H1 (cell line): Measurements from ENCODE around the gene XPO6. TPM values are rescaled to one million over a fixed set of nuclear protein-coding genes. Genes with fewer than 3 reads are reported as not detected.

Experiments used
- CREB1 ChIP-seq: IDR thresholded peaks from 2 replicates; pipeline ENCODE4 v1.6.1; 2012; ENCODE audit warnings: inconsistent platforms
- CTBP2 ChIP-seq: IDR thresholded peaks from 2 replicates; pipeline ENCODE4 v1.7.0; 2011; ENCODE audit warnings: borderline replicate concordance, mild to moderate bottlenecking, moderate library complexity, mixed read lengths, low read length; ENCODE audit not compliant: insufficient read depth, insufficient read length
- EP300 ChIP-seq, 2 experiments: IDR thresholded peaks; 1 replicate in 1 of 2; 2 replicates in 1 of 2; pipeline ENCODE4 v1.6.1; 2011 to 2012; ENCODE audit warnings: low read depth in 2 of 2, low read length in 2 of 2, mild to moderate bottlenecking in 2 of 2, borderline replicate concordance in 1 of 2, inconsistent platforms in 1 of 2, moderate library complexity in 1 of 2
- FOSL1 ChIP-seq: IDR thresholded peaks from 2 replicates; pipeline ENCODE4 v1.6.1; 2011; ENCODE audit warnings: mild to moderate bottlenecking, low read depth, low read length, moderate library complexity; ENCODE audit not compliant: insufficient read depth
- GABPA ChIP-seq: IDR thresholded peaks from 2 replicates; pipeline ENCODE4 v1.6.1; 2011; ENCODE audit warnings: mild to moderate bottlenecking, low read length, moderate library complexity, borderline replicate concordance; ENCODE audit not compliant: insufficient read depth
- HDAC2 ChIP-seq, 2 experiments: fragments of 300-600 bp in 1 of 2; sonication (generic) in 1 of 2; IDR thresholded peaks; 2 replicates each; pipeline ENCODE4 v1.6.1; 2011 to 2012; ENCODE audit warnings: low read depth in 2 of 2, low read length in 2 of 2, mild to moderate bottlenecking in 2 of 2, moderate library complexity in 2 of 2, borderline replicate concordance in 1 of 2, inconsistent platforms in 1 of 2
- JUN ChIP-seq: IDR thresholded peaks from 2 replicates; pipeline ENCODE4 v1.6.1; 2011; ENCODE audit warnings: low read depth, mild to moderate bottlenecking, improper control_type of control experiment, low read length
- KDM1A ChIP-seq: fragments of 200-600, 300-600 bp; sonication (generic); IDR thresholded peaks from 2 replicates; pipeline ENCODE4 v1.7.1; 2016; ENCODE audit warnings: mild to moderate bottlenecking, low read length, borderline replicate concordance
- MAFK ChIP-seq: IDR thresholded peaks from 2 replicates; pipeline ENCODE4 v1.6.1; 2012; ENCODE audit warnings: low read depth, mild to moderate bottlenecking, improper control_type of control experiment, low read length
- NRF1 ChIP-seq: IDR thresholded peaks from 2 replicates; pipeline ENCODE4 v1.6.1; 2011; ENCODE audit warnings: mild to moderate bottlenecking, low read depth, low read length, improper control_type of control experiment
- POLR2A ChIP-seq, 2 experiments: IDR thresholded peaks; 1 replicate in 1 of 2; 2 replicates in 1 of 2; pipeline ENCODE4 v1.6.1; 2011; ENCODE audit warnings: low read depth in 2 of 2, low read length in 2 of 2, mild to moderate bottlenecking in 2 of 2; ENCODE audit errors: control extremely low read depth in 1 of 2
- POU5F1 ChIP-seq: IDR thresholded peaks from 2 replicates; pipeline ENCODE4 v1.6.1; 2011; ENCODE audit warnings: low read depth, mild to moderate bottlenecking, low read length, moderate library complexity
- RFX5 ChIP-seq: IDR thresholded peaks from 2 replicates; pipeline ENCODE4 v1.6.1; 2011; ENCODE audit warnings: low read depth, low read length, improper control_type of control experiment, borderline replicate concordance
- RNF2 ChIP-seq: fragments of 200-900, 300-1000 bp; sonication (generic); IDR thresholded peaks from 2 replicates; pipeline ENCODE4 v1.7.1; 2016; ENCODE audit warnings: borderline replicate concordance, low read depth, mild to moderate bottlenecking, antibody characterized with exemption, low read length; ENCODE audit not compliant: poor library complexity, severe bottlenecking; ENCODE audit errors: missing control alignments
- SIN3A ChIP-seq, 2 experiments: IDR thresholded peaks in 1 of 2; conservative IDR thresholded peaks in 1 of 2; 2 replicates each; pipeline ENCODE4 v1.6.1; 2011 to 2012; ENCODE audit warnings: low read length in 2 of 2, improper control_type of control experiment in 1 of 2, low read depth in 1 of 2, mild to moderate bottlenecking in 1 of 2
- SIRT6 ChIP-seq: IDR thresholded peaks from one replicate; pipeline ENCODE4 v1.7.1; 2012; ENCODE audit warnings: low read length, inconsistent platforms
- SIX5 ChIP-seq: IDR thresholded peaks from 2 replicates; pipeline ENCODE4 v1.6.1; 2011; ENCODE audit warnings: mild to moderate bottlenecking, low read depth, low read length
- SP1 ChIP-seq: IDR thresholded peaks from 2 replicates; pipeline ENCODE4 v1.6.1; 2011; ENCODE audit warnings: low read depth, low read length
- SRF ChIP-seq: IDR thresholded peaks from 2 replicates; pipeline ENCODE4 v1.6.1; 2011; ENCODE audit warnings: mild to moderate bottlenecking, low read depth, low read length, moderate library complexity
- TCF12 ChIP-seq: IDR thresholded peaks from 2 replicates; pipeline ENCODE4 v1.6.1; 2011; ENCODE audit warnings: low read depth, mild to moderate bottlenecking, low read length
- ZNF274 ChIP-seq: IDR thresholded peaks from 2 replicates; pipeline ENCODE4 v1.7.0; 2012; ENCODE audit warnings: low read length, borderline replicate concordance; ENCODE audit errors: extremely low read depth
- polyA plus RNA-seq, 7 experiments: library from polyadenylated mRNA; depleted of rRNA in 3 of 7; stranded (reverse) in 5 of 7; unstranded in 2 of 7; fragments of >200 nt in 5 of 7; fragments of 200-250 nt in 2 of 7; gene quantifications; 1 replicate in 5 of 7; 2 replicates in 1 of 7; 4 replicates in 1 of 7; pipeline versions ENCODE4 v1.2.1 to v1.2.3, GENCODE V29; 2011 to 2013; ENCODE audit warnings: missing spikeins in 2 of 7, mixed read lengths in 2 of 7
- total RNA-seq: library from RNA; stranded (reverse); fragmentation: NEBNext Ultra II Directional; extraction: Animal tissue kit (Norgen Biotek cat#: 25700); gene quantifications from 2 replicates; pipeline ENCODE4 v1.2.1, GENCODE V29; 2021
- TF ChIP-seq, protein P1 (sequence below): IDR thresholded peaks from 2 replicates; pipeline ENCODE4 v1.6.1; 2011; ENCODE audit warnings: low read depth, mild to moderate bottlenecking, low read length; ENCODE audit not compliant: insufficient read depth

XPO6 gene
- total and polyA plus RNA-seq, 2 of the 8 experiments (the other 6 are each of a cell fraction or from before 2014, with no cell fraction given), result 152 to 254 TPM

DNA sequence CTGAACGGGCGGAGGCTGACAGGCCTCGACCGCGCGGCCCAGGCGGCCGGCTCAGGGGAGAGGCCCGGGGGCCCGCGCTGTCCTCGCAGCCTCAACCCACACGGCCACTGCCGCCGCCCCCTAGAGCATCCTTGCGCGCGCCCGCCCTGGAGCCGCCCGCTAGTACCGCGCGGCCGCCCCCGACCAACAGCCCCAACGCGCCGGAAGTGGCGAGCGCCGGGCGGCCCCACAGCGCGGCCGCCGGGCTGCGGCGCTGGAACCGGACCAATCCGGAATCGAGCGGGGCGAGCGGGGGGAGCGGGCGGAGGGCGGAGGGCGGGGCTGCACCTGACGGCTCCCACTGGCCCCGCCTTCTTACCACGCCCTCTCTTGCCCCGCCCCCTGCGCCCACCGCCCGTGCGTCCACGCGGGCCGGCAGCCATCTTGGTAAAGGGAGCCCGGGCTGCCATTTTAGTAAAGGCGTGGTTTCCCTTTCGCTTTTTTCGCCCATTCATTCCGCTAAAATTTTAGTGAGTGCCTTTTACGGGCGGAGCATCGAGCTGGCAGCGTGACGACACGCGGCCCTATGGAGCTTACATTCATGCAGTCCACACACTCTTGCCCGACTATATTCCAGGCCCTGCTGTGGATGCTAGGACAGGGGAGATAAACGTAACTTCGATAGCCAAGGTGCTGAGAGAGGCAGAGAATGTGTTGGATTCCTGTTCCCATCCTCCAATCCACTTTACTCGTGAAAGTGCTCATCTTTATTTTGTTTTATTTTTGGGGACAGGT, at the start of gene XPO6 (continued):
- TF ChIP-seq JUN (no peak), SP1 (0 out of 2 replicates have a peak, but pooled peaks have one; percentile 63), SIRT6 (no peak), SIN3A (conservative IDR thresholded peaks at IDR 0.05 in 1 of 2, IDR thresholded peaks at IDR 0.05 in 1 of 2; ENCODE audit: low read depth in 1 of 2, low read length in 2 of 2) (peak in 1 of 2 experiments; percentile 87; a peak in 2 of 4 replicates), CREB1 (peak; percentile 73; the same call in 1 of the 2 replicates), SIX5 (peak; percentile 79), ZNF274 (no peak), MAFK (no peak), CTBP2 (no peak), RNF2 (no peak), GABPA (no peak), FOSL1 (0 out of 2 replicates have a peak, but pooled peaks have one; percentile 10), SRF (no peak), RFX5 (no peak), NRF1 (no peak), POU5F1 (no peak), TCF12 (0 out of 2 replicates have a peak, but pooled peaks have one; percentile 38), POLR2A (IDR thresholded peaks at IDR 0.05; ENCODE audit: control extremely low read depth in 1 of 2, low read depth in 2 of 2, low read length in 2 of 2) (peak in 1 of 2 experiments; percentile 53; a peak in 2 of 3 replicates), EP300 (IDR thresholded peaks at IDR 0.05; ENCODE audit: borderline replicate concordance in 1 of 2, low read depth in 2 of 2, low read length in 2 of 2) (no peak; a peak in 1 of 3 replicates), KDM1A (no peak), HDAC2 (IDR thresholded peaks at IDR 0.05; ENCODE audit: borderline replicate concordance in 1 of 2, low read depth in 2 of 2, low read length in 2 of 2) (no peak; a peak in 1 of 4 replicates)
- TF ChIP-seq, protein P1, sequence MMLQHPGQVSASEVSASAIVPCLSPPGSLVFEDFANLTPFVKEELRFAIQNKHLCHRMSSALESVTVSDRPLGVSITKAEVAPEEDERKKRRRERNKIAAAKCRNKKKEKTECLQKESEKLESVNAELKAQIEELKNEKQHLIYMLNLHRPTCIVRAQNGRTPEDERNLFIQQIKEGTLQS, result no peak
